Astrocyte (in vitro differentiated cells and primary cell): ENCODE measurements around the gene GPR33.

Source experiments
- EZH2 ChIP-seq: IDR thresholded peaks from 2 replicates; pipeline ENCODE4 v1.6.1; 2012; ENCODE audit warnings: mild to moderate bottlenecking, low read length, inconsistent platforms; ENCODE audit not compliant: insufficient read depth
- TF ChIP-seq, protein P1 (sequence below): IDR thresholded peaks from 2 replicates; pipeline ENCODE4 v1.5.1; 2011; ENCODE audit warnings: low read depth, mild to moderate bottlenecking, inconsistent platforms, low read length, moderate library complexity; ENCODE audit not compliant: insufficient read depth

DNA sequence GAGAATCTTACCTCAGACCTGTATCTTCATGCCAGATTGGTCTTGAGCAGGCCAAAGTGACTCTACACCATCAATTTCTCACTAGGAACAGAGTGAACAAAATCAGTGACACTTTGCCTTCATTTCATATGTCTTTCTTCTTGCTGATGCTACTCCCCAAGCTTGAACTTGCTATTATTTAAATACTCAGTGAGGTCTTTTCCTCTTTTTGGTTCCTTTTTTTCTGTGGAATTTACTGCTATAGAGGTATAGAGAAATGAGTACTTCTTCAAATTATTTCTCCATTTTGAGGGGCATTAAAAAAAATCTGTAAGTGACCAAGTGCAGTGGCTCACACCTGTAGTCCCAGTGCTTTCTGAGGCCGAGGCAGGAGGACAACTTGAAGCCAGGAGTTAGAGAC is at the start of gene GPR33:
- TF ChIP-seq, protein P1, sequence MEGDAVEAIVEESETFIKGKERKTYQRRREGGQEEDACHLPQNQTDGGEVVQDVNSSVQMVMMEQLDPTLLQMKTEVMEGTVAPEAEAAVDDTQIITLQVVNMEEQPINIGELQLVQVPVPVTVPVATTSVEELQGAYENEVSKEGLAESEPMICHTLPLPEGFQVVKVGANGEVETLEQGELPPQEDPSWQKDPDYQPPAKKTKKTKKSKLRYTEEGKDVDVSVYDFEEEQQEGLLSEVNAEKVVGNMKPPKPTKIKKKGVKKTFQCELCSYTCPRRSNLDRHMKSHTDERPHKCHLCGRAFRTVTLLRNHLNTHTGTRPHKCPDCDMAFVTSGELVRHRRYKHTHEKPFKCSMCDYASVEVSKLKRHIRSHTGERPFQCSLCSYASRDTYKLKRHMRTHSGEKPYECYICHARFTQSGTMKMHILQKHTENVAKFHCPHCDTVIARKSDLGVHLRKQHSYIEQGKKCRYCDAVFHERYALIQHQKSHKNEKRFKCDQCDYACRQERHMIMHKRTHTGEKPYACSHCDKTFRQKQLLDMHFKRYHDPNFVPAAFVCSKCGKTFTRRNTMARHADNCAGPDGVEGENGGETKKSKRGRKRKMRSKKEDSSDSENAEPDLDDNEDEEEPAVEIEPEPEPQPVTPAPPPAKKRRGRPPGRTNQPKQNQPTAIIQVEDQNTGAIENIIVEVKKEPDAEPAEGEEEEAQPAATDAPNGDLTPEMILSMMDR: no peak
- TF ChIP-seq EZH2: no peak
